Astrocyte of the spinal cord (primary cell): ENCODE measurements around the gene ZYG11B.
"Not testable (repeated sequence)": the region's sequence is repeated elsewhere in the genome, so short reads cannot be mapped to it uniquely, and the experiment has no call there.

Experiments
- DNase-seq: peaks from one replicate; pipeline ENCODE4 v3.0.0; 2011; ENCODE audit warnings: low read depth, low spot score
- H3K4me3 ChIP-seq: 2 replicates; pipeline ENCODE4 v1.5.1; 2011; ENCODE audit warnings: low read depth, mild to moderate bottlenecking, low read length, moderate library complexity
- in situ Hi-C: cut with HindIII; loops from 2 replicates; pipeline ENCODE4 v1.10.0; 2017; ENCODE audit warnings: low sequenced_read_pairs
- TF ChIP-seq, protein P1 (sequence below): IDR thresholded peaks from 2 replicates; pipeline ENCODE4 v1.5.1; 2012; ENCODE audit warnings: low read depth, mild to moderate bottlenecking, low read length, inconsistent platforms

Gene ZYG11B

DNA sequence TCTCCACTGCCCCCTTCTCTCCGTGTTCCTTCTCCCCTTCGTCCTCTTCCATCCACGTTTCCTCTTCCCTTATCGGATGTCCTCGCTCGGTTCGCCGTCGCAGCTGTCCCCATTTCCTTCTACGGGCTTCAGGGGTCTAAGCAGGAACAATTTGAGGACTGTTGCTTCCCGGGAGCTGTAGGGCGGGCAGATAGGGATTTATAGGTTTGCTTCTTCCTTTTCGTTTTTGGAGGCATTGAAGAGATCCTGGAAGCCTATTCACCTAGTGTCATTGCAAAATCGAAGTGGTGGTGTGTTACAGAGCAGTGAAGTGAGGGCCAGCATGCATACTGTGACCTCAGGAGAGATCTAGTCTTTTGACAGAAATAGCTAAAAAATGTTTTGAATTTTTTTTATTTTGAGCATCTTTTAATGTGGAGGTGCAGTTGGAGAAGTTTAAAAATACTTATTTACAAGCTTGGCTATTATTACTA, 897 bp downstream of the ZYG11B start:
- TF ChIP-seq, protein P1, sequence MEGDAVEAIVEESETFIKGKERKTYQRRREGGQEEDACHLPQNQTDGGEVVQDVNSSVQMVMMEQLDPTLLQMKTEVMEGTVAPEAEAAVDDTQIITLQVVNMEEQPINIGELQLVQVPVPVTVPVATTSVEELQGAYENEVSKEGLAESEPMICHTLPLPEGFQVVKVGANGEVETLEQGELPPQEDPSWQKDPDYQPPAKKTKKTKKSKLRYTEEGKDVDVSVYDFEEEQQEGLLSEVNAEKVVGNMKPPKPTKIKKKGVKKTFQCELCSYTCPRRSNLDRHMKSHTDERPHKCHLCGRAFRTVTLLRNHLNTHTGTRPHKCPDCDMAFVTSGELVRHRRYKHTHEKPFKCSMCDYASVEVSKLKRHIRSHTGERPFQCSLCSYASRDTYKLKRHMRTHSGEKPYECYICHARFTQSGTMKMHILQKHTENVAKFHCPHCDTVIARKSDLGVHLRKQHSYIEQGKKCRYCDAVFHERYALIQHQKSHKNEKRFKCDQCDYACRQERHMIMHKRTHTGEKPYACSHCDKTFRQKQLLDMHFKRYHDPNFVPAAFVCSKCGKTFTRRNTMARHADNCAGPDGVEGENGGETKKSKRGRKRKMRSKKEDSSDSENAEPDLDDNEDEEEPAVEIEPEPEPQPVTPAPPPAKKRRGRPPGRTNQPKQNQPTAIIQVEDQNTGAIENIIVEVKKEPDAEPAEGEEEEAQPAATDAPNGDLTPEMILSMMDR: no peak
- peak overlapping the region; percentile 94 for H3K4me3 ChIP-seq
- peak; percentile 16 for DNase-seq
- in situ Hi-C loops: no loop called here

DNA sequence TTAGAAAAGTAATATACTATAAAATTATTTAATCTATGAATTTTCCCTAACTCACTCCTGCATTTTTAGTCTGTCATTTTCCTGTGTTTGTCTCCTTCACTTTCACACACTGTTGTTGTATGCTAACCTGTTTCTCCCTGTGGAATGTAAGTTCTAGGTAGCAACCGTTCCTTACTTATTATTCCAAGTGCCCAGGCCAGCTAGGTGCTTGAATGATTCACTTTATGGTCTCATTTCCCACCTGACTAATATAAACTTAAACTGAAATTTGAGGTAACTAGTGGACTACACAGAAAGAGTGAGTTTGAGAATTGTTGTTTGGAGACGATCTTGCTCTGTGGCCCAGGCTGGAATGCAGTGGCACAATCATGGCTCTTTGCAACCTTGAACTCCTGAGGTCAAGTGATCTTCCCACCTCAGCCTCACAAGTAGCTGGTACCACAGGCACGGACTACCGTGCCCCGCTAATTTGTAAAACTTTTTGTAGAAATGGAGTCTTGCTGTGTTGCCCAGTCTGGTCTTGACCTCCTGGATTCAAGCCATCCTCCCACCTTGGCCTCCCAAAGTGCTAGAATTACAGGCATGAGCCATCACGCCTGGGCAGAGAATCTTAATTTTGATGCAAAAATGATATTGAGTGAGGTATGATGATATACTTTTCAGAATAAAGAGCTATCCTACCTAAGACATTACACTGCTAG, 1.9 kb downstream of the ZYG11B start:
- DNase-seq: no peak
- in situ Hi-C loops: no loop called here
- H3K4me3 ChIP-seq: no peak overlapping the region
- TF ChIP-seq, protein P1: no peak

DNA sequence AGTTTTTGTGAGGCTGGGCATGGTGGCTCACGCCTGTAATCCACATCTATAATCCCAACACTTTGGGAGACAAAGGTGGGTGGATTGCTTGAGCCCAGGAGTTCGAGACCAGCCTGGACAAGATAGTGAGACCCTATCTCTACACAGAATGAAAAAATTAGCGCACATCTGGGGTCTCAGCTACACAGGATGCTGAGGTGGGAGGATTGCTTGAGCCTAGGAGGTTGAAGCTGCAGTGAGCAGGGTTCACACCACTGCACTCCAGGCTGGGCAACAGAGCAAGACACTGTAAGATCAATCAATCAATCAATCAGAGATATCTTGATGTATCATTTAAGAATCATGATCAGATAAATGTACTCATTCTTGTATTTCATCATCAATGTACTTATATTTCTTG, 7.1 kb downstream of the ZYG11B start:
- no peak overlapping the region for H3K4me3 ChIP-seq
- in situ Hi-C loops: no loop called here
- TF ChIP-seq, protein P1: no peak
- DNase-seq: no peak

DNA sequence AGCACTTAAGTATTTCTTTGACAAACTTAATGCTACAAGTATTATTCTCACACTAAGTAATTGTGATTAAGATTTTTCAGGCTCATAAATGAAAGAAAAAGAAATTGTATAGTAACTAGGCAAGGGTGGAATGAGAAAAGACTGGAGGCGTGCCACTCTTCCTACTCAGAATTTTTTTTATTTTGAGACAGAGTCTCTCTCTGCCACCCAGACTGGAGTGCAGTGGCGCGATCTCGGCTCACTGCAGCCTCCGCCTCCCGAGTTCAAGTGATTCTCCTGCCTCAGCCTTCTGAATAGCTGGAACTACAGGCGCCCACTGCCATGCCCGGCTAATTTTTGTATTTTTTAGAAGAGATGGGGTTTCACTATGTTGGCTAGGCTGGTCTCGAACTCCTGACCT, 9.1 kb downstream of the ZYG11B start:
- H3K4me3 ChIP-seq, in situ Hi-C loops, DNase-seq: not testable (repeated sequence)

DNA sequence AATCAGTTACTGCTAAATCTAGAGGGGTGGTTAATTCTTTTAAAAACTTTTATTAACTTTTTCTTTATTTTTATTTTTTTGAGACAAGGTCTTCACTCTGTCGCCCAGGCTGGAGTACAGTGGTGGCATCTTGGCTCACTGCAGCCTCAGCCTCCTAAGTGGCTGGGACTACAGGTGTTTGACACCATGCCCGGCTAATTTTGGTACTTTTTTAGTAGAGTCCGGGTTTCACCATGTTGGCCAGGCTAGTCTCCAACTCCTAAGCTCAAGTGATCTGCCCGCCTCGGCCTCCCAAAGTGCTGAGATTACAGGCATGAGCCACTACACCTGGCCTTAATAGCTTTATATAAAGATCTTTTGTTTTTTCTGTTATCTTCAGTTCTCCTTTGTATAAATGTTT, 11.9 kb downstream of the ZYG11B start:
- in situ Hi-C loops: no loop called here
- DNase-seq: no peak
- no peak overlapping the region for H3K4me3 ChIP-seq
- TF ChIP-seq, protein P1: no peak

DNA sequence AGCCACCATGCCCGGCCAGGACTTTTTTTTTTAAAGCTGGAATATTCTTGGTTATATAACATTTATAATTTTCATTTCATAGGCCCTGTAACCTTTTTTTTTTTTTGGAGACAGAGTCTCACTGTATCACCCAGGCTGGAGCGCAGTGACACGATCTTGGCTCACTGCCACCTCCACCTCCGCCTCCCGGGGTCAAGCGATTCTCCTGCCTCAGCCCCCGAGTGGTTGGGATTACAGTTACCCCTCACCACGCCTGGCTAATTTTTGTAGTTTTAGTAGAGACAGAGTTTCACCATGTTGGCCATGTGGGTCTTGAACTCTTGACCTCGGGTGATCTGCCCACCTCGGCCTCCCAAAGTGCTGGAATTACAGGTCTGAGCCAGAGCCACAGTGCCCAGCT, 12.6 kb downstream of the ZYG11B start:
- H3K4me3 ChIP-seq: no peak overlapping the region
- TF ChIP-seq, protein P1: no peak
- no peak for DNase-seq
- in situ Hi-C loops: no loop called here

DNA sequence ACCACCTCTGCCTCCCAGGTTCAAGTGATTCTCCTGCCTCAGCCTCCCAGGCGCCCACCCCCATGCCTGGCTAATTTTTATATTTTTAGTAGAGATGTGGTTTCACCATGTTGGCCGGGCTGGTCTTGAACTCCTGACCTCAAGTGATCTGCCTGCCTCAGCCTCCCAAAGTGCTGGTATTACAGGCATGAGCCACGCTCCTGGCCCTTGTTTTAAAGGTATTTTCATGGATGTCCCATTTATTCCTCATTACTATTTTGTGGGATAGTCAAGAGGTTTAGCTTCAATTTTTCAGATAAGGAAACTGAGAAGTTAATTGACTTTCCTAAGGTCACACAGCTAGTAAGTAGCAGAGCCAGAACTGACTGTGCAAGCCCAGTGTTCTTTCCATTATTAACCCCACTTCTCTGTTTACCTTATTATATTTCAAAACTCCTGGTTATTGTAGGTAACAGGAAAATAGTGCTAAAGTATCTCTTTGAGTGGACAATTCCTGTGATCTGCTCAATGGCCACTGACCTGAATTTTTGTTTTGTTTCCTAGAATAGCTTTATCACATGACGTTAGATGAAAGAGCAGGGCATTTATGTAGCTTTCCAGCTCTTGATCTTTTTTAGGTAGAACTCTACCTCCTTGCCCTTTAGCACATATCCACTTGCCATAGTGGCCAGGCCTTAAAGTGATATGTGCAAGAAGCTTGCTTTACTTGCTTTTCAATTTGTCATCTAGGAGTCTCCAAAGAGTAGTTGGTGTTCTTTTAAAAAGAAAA, 13.6 kb downstream of the ZYG11B start:
- TF ChIP-seq, protein P1: no peak
- H3K4me3 ChIP-seq: no peak overlapping the region
- DNase-seq: no peak
- in situ Hi-C loops: no loop called here
